GM18520 (cell line): ENCODE results near the gene IPO7.

Source experiments
- ATAC-seq: cut with Tn5 transposase; IDR thresholded peaks from one replicate; pipeline ENCODE4 v1.9.1; 2021; ENCODE audit not compliant: unreplicated experiment

The IPO7 gene

GRCh38 chr11:9490376-9490775 lies 105.9 kb downstream of the IPO7 start:
- ATAC-seq: no peak

DNA sequence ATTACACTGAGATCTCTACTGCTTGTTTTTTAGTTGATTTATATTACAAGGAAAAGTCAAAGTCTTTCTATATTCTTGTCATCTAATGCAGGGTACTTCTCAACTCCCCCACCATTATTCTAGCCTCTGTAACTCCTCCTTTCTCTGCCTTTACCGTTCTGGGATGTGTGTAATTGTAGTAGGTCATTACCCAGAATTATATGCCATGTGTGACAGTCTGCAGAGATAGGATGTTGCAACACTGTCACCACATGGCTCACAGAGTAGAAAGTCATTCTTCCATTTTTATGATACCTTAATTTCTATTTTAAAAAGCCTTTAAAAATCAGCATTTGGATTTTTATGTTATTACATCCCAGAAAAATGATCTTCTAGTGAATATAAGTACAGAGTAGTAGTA lies 109.0 kb downstream of the IPO7 start:
- no peak for ATAC-seq

- ATAC-seq: no peak
Observed at GRCh38 chr11:9494316-9494715, 109.9 kb downstream of the IPO7 start.

DNA sequence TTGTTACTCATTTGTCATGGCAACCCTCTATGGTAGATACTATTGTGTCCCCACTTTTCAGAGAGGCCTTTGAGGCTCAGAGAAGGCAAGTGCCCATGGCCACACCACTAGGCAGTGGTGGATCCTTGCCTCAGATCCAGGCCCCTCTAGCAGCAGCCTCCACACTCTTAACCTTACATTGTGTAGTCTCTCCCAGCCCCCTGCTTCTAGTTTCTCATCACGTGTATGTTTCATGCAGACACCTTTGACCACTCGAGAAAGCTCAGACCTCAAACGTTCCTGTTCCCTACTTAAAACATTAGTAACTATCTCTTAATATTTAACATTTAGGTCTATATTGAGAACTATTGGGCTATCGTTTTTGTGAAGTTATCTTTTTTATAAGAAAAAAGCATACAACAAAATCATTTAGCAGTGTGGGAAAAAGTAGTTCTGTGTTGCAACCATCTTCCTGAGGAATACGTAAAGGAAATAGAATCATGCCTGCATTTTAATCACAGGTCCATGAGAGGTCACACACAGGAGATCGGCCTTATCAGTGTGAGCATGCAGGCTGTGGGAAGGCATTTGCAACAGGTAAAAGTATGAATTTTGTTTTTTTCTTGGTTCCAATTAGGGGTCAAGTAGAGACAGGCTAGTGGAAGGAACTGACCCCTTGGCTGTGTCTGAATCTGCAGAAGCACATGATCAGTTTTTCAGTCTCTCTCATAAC lies 111.5 kb downstream of the IPO7 start:
- no peak for ATAC-seq
